NCI-H1436 (cell line): ENCODE measurements around the gene PTGIS.

Experiments
- DNase-seq: peaks from one replicate; lab custom pipeline; 2025; lab: John Stamatoyannopoulos, UW

Gene PTGIS

DNA sequence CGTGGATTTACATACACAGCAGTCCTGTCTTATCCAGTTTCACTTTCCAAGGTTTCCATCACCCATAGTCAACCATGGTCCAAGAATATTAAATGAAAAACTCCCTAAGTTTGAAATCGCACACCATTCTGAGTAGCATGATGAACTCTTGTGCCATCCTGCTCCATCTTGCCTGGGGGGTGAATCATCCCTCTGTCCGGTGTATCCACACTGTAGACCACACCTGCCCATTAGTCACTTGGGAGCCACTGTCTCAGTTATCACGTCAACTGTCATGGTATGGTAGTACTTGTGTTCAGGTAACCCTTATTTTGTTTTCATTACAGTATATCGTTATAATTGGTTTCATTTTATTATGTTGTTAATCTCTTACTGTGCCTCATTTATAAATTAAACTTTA lies 38.5 kb downstream of the PTGIS start:
- no peak for DNase-seq

DNA sequence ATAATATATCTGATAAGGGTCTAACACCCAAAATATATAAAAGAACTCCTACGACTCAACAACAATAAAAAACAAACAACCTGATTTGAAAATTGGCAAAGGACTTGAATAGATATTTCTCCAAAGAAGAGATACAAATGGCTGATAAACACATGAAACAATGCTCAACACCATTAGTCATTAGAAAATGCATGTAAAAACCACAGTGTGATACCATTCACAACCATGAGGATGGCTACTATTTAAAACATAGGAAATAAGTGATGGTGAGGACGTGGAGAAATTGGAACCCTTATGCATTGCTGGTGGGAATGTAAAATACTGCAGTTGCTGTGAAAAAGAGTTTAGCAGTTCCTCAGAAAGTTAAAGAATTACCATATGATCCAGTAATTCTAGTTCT lies 41.4 kb downstream of the PTGIS start:
- DNase-seq: no peak

DNA sequence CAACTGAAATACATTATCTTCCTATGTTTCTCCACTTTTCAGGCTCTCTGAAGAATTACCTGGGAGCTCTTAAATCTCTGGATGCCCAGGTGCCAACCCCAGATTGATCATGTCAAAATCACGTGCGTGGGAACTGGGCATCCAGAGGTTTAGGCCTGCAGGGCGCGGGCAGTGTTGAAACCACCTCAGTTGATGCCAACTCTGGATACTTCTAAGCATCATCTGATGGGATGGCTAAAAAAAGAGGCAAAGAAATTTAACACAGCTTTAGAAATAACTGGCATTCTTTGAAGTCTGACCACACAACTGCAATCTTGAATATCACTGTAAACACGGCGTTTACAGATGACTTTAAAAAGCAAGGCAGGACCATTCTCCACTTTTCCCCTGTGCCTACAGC lies 41.9 kb downstream of the PTGIS start:
- DNase-seq: no peak

DNA sequence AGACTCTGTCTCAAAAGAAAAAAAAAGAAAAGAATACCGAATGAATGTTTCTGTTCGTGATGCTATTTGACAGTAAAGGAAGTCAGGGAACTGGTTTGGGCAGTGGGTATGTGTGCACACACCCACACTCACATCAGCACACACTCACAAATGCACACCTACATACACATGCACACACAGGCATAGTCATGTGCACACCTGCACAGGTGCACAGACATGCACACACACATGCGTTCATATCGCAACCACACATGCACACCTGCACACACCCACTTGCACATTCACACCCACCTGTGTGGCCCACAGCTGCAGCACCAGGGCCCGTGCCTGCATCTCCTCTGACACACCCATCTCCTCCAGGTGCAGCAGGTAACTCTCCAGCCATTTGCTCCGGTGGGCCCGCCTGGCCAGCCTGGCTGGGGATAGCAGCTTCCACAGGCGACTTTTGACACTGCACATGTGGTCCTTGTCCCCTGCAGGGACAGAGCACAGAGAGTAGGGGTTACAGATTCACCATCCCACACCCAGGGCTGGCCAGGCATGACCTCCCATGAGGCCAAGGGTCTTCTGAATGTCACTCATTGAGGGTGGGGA lies 44.1 kb downstream of the PTGIS start:
- no peak for DNase-seq

DNA sequence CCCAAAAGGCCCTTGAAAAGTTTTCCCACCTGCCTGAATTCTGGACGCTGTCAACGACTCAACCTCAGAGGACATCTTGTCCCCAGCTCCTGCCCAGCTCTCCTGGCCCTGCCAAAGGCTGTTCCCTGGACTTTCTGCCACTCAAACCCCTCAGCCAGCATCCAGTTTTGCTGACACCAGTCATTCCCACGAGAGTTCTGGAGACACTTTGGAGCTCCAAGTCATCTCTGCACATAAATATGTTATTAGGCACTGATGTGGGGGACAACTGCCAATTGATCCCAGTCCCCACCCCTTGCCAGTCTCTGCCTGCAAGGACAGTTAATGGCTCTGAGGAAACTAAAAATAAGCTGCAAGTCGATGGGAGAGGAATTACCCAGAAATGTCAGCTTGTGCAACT lies 46.6 kb downstream of the PTGIS start:
- no peak for DNase-seq

DNA sequence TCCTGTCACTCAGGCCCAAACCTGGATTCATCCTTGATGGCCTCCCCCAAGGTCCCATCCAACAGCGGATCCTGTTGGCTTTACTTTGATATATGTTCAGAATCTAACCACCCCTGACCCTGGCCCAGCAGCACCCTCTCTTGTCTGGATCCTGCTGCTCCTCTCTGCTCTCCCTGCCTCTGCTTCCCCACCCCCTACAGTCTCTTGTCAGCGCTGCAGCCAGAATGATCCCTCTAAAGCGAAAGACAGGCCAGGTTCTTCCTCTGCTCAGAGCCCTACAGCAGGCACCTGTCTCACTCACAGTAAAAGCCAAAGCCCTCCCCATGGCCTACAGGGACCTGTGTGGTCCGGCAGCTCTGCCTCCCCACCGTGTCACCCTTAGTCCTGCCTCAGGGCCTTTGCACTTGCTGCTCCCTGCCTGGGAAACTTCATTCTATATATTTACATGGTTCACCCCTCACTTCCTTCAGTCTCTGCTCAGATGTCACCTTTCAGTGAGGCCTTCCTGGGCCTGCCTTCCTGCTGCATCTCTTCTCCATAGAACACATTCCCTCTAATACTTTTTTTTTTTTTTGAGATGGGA lies 48.1 kb downstream of the PTGIS start:
- no peak for DNase-seq

DNA sequence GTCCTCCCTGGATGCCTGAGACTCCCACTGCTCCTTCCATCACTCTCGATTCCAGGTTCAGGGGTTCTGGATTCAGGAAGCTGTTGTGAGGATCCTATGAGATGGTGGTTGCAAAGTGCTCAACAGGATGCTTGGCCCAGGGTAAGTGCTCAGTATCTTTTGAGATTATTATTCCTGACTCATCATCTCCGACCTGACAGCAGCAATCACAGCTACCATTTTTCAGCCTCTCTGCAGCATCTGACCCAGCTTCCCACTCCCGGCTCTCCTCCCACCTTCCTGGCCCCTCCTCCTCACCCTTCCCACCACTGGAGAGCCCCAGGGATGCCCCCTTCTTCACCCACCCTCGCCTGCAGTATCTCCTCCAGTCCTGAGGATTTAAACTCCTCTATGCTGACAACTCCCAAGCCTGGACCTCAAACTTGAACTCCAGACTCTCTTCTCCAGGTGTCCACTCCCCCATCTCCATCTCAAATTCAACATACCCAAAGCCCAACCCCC lies 48.7 kb downstream of the PTGIS start:
- DNase-seq: no peak

DNA sequence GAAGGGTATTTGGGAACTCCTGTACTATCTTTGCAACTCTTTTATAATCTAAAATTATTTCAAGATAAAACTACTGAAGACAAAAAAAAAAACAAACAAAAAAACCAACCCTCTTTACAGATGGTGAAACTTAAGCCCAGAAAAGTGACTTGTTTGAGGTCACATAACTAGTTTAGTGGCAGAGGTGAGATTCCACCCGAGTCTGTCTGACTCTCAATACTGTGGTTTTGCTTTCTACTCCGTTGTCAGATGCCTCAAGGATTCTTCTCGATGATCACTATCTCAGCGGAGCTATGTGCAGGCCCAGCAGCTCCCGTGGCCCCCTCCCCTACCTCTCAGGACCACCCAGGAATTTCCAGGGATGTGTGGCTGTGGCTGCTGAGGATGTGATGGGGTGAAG lies 49.4 kb downstream of the PTGIS start:
- no peak for DNase-seq

DNA sequence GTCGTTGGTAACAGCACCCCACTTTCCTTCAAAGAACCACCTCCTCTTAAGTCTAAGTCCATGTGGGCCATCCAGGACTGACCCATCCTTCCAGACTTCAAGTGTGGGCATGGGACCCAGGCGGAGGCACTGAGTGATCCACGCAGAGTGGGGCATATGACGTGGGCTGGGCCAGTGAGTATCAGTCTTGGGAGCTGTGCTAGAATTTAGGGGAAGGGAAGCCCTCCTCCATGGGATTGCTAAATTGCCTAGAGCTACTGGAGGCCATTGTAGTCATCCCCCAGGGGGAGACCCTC lies 50.2 kb downstream of the PTGIS start:
- DNase-seq: no peak

DNA sequence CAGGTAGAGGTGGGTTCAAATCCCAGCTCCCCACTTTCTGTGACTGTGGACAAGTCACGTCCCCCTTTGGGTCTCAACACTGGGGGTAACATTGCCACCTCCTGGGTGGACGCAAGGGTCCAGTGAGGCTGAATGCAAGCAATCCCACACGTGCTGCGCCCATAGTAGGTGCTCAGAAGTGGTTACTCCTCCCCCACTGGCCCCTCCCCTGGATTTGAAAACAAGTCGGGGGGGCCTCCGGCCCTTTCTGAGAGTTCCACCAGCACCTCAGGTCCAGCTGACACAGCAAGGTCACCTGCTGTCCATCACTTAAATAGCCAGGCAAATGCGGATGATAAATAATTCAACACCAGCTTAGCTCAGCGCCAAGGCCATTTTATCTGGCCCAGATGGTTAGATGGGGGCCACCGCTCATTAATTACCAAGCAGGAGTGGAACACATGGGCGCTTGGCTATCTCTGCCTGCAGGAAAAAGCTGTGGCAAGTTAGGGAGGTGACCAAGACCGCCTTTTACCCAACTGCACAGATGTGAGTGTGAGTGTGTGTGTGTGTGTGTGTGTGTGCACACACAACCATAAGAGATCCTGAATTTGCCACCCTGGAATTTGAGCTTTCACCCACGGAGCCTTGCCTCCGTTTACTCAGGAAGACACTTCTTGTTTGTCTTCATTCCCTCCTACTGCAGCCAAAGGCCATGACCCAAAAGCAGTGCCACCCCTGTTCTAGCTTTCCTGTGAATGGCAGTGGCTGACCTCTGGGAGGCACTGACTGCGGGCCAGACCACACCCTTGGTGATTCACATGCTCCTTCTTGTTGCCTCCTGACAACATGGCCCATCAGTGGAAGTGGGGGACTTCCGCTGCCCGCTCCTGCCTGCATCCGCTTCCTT lies 50.8 kb downstream of the PTGIS start:
- no peak for DNase-seq

DNA sequence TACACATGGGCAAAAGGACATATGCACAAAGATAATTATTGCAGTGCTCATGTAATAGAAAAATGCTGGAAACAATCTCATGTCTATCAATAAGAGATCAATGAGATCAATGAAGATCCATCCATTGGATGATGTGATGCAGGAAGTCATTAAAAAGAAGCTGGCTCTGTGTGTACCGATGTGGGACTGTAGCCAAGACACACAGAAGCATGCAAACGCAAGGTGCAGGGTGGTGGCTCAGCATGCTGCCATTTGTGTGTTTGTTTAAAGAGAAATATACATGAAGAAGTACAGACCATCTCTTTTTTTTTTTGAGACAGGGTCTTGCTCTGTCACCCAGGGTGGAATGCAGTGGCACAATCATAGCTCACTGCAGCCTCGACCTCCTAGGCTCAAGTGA lies 52.4 kb downstream of the PTGIS start:
- DNase-seq: no peak

DNA sequence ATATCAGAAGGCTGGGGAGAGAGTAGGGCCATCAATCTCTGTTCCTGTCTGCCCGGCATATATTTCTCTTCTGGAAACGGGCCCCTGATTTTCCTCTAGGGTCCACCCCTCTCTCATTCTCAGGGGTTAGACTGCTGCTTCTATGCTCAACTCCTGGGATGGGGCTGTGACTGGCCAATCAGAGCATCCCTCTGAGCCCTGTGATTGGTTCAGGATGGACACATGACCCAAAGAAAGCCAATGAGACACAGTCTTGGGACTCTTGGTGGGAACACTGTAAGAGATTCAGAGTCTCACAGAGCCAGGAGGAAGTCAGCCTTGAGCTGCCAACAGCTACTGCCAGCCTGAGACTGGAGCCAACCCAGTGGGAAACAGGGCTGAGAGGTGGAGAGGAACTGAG lies 54.4 kb downstream of the PTGIS start:
- DNase-seq: no peak

DNA sequence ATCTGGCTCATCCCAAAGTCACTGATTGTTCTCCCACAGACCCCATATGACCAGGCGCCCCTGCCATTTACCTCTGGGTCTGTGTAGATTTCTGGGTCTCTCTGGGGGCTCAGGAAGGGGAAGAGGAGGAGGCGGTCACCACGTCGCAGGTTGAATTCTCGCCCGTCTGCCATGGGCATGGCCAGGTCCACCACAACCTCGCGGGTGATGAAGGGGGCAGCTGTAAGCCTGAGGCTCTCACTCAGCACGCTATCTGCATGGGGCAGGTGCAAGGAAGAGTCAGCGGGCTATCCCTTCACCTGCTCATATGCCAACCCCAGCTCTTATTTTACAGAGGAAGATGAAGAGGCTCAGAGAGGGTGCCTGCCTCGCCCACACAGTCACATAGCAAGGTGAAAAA lies 54.9 kb downstream of the PTGIS start:
- DNase-seq: no peak

DNA sequence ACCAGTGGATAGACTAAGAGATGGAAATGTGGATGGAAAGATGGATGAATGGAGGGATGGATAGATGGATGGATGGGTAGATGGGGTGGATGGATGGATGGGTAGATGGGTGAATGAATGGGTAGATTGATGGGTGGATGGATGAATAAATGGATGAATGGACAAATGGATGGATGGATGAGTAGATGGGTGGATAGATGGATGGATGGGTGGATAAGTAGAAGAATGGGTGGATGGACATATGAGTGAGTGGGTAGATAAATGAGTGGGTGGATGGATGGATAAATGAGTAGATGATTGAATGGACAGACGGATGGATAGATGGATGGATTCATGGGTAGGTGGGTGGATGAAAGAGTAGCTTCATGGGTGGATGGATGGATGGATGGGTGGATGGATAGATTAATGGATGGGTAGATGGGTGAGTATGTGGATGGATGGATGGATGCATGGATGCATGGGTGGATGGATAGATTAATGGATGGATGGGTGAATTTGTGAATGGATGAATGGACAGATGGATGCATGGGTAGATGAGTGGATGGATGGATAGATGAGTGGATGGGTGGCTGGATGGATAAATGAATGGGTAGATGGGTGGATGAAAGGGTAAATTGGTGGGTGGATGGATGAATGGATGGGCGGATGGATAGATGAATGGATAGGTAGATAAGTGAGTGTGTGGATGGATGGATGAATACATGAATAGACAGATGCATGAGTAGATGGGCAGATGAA lies 56.0 kb downstream of the PTGIS start:
- no peak for DNase-seq

DNA sequence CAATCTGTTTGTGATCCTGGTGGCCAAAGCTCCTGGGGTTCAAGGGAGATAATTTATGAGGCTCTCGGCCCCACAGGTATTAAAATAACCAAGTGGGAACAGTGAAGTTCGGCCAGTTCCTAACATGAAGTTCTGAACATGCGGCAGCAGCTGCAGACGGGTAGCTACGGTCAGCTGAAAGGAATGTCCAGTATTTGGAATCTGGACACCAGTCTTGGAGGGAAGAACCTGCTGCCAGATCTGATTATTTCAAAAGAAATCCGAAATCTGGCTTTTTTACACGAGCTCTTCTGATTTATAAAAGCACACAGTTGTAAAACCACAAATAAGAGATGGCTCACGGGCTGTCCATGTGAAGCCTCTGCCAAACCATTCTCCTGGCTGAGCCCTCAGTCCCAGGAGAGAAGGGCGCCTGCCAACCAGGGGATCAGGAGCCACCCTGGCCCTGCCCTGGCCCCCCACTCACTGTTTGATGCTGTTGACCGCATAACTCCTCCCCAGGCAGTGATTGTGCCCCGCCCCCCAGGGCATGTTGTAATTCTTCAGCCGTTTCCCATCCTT lies 57.3 kb downstream of the PTGIS start:
- no peak for DNase-seq

DNA sequence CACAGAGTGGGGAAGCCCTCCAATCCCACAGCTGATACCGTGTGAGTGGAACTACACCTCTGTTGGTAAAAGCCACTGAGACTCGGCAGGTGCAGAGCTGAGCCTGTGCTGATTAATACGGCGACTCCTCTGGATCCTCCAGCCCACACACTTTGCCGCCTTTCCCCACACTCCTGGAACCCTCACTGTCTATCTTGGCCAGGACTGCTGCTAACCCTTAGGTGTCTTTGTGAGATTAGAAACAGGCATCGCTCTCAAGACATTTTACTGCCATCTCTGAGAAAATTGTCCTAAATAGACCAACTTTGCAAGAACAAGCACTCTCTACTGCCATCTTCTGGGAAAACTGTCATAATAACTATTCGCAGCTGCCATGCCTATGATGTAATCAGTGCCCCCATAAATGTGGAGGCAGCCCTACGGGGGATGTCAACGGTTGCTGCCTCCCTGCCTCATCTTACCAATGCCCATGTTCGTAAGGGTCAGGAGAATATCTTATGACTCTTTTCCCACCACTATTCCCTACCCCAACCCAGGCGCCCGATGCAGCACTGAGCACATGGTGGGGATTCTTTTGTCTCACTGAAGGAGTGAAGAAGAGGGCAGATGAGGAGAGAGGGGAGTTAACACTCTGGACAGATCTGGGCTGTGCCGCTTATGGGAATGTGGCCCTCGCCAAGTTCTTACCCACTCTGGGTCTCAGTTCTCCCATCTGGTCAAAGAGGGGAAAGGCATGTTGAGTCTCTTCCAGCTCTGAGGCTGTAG lies 59.3 kb downstream of the PTGIS start:
- peak; percentile 40 for DNase-seq

DNA sequence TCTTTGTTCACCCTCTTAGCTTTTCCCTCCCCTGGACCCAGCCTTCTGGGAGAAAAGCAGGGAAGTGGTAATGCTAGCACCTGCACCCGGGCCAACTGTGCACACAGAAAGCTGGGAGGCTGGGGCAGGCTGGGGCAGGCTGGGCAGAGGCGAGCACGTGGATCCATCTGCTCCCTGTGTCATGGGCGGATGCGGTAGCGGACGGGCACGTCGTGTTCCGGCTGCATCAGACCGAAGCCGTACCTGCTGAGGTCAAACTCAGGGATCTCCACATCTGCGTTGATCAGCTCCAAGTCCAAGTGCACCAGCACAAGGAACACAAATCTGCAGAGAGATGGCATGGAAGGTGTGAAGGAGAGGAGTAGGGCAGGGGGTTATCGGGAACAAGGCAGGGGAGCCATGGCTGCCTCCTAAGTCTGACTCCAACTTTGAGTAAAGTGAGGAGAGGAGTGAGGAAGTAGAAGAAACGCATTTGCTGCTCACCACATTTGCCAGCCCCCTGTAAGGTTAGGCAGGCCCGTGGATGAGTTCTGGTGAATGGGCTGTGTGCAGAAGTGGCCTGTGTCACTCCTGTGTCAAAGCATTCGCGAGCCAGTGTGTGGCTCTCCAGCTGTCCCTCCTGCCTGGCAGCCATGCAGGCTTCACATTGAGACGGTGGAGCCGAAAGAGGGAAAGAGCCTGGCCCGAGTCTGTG lies 60.0 kb downstream of the PTGIS start:
- no peak for DNase-seq

DNA sequence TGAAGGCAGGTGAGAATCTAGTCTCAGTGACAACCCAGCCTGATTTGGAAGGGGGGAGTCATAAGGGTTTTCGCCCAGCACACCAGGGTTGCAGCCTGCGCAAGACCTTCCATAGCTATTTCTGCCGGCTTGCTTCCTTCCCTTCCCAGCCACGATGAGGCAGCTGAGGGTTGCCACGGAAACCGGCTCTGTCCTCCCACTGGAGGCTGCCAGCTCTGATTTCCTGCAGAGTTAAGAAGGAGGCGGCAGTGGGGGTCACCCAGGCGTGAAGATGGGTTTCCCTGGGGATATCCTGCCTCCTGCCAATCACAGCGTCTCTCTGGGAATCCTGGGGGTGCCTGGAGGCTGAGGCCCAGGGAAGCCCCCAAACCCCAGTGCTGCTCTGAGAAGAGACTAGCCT lies 62.4 kb downstream of the PTGIS start:
- DNase-seq: no peak

DNA sequence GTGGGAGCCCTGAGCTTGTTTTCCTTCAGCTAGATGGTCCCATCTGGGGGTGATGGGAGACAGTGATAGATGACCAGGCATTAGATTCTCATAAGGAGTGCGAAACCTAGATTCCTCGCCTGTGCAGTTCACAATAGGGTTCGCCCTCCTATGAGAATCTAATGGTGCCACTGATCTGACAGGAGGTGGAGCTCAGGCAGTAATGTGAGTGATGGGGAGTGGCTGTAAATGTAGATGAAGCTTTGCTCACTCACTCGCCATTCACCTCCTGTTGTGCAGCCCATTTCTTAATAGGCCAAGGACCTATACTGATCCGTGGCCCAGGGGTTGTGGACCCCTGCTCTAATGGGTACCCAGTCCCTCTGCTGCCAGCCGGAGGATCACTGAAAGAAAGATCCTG lies 64.8 kb downstream of the PTGIS start:
- no peak for DNase-seq

DNA sequence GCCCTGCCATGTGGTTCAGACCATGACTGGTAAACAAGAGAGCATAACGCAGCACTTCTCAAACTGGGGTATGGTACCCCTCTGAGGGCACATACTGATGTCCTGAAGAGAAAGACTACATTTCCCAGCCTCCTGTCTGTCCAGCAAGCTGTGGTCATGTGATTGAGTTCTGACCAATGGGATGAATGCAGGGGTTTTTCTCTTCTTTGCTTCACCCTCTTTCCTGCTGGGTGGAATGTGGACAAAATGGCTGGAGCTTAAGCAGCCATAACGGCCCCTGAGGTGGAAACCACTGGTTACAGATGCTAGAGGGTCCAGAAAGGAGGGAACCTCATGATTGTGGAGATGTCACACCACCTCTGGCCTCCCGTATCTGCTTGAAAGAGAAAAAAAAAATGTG lies 66.0 kb downstream of the PTGIS start:
- no peak for DNase-seq

DNA sequence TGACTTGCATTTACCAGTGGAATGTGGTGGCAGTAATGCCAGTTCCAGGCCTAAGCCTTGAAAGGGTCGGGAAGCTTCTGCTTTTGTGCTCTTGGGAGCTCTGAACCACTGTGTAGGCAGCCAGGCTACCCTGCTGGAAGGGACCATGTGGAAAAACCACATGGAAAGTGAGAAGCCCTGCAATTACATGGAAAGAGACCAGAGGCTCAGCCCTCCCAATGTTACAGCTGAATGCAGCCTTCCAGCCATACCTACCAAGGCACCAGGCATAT lies 70.6 kb downstream of the PTGIS start:
- no peak for DNase-seq
